Thyroid gland (tissue), 4 donors: ENCODE results near the gene KMT2E. TPM values are rescaled to one million over a fixed set of nuclear protein-coding genes. Genes with fewer than 3 reads are reported as not detected.

Source experiments
- DNase-seq, 2 donors: peaks; one replicate each; pipeline ENCODE4 v3.0.0-alpha.2; 2019
- H3K27ac ChIP-seq, 3 donors: fragments of 200-600 bp; sonication (generic); 1 replicate in 2 of 3; 2 replicates in 1 of 3; pipeline ENCODE4 v1.5.1; 2016 to 2019; ENCODE audit warnings: mild to moderate bottlenecking in 1 of 3, moderate library complexity in 1 of 3
- H3K27me3 ChIP-seq: fragments of 200-600 bp; sonication (generic); one replicate; pipeline ENCODE4 v1.5.1; 2019
- H3K36me3 ChIP-seq, 2 donors: fragments of 200-600 bp; sonication (generic); one replicate each; pipeline ENCODE4 v1.5.1; 2016 to 2019
- H3K4me1 ChIP-seq, 2 donors: fragments of 200-600 bp; sonication (generic); one replicate each; pipeline ENCODE4 v1.5.1; 2017 to 2019
- H3K4me3 ChIP-seq, 3 donors: fragments of 200-600 bp; sonication (generic); replicated peaks in 1 of 3; 1 replicate in 2 of 3; 2 replicates in 1 of 3; pipeline ENCODE4 v1.5.1; 2016; ENCODE audit warnings: mild to moderate bottlenecking in 1 of 3
- H3K9me3 ChIP-seq: fragments of 200-600 bp; sonication (generic); one replicate; pipeline ENCODE4 v1.5.1; 2017
- CTCF ChIP-seq, 6 experiments: fragments of 200-600 bp in 3 of 6; fragments of 450-650 bp in 3 of 6; sonication (generic) in 3 of 6; IDR thresholded peaks; one replicate each; pipeline ENCODE4 v1.5.1; 2016 to 2019; ENCODE audit warnings: antibody characterized with exemption in 6 of 6, mild to moderate bottlenecking in 2 of 6, inconsistent platforms in 1 of 6, moderate library complexity in 1 of 6
- POLR2A ChIP-seq, 2 donors: fragments of 450-650 bp; IDR thresholded peaks; one replicate each; pipeline ENCODE4 v1.6.1; 2017; ENCODE audit warnings: antibody characterized with exemption in 2 of 2, mild to moderate bottlenecking in 2 of 2, moderate library complexity in 1 of 2
- WGBS, 2 donors: methylation state at CpG; one replicate each; pipeline ENCODE4 v1.1.5; 2017; 5-methylcytosine and 5-hydroxymethylcytosine counted together
- intact Hi-C: fragments of 100-400 bp; cut with DNase I; formaldehyde crosslinking; loops from one replicate; pipeline ENCODE4 v1.15.1; 2023
- total RNA-seq, 4 donors: library from RNA; depleted of rRNA; stranded (reverse); fragments of >200 nt; gene quantifications; one replicate each; pipeline ENCODE4 v1.2.3, GENCODE V29; 2016

The KMT2E gene
- total RNA-seq, 4 donors from 2014 or later: 111 to 181 (median 160) TPM

GRCh38 chr7:105017657-105018365, 3.8 kb downstream of the KMT2E start:
- Histone ChIP-seq H3K27me3 (no peaks in the 10 kb centered on the region), H3K4me1 (peaks cover 36 to 37% of the 10 kb centered on the region in 2 donors), H3K9me3 (no peaks in the 10 kb centered on the region), H3K36me3 (no peaks in the 10 kb centered on the region), H3K4me3 (peak overlapping the region in 1 of 3 donors; percentile 17), H3K27ac (peak overlapping the region; percentile 99 to 100 (median 100))
- DNase-seq: no peak
- no peak for TF ChIP-seq POLR2A (IDR thresholded peaks at IDR 0.05)
- no peak for TF ChIP-seq CTCF (IDR thresholded peaks at IDR 0.05)
- WGBS, 2 donors: 23 to 32% methylated on average over 4 of the region's 4 CpGs
- intact Hi-C loops: loop anchor here (5.0 kb wide), 1 partner anchor 36 kb away; no protein-coding TSS in a partner anchor

- no peaks in the 10 kb centered on the region for H3K9me3 ChIP-seq
- intact Hi-C loops: loop anchor here (5.0 kb wide), 1 partner anchor 37 kb away; no protein-coding TSS in a partner anchor
- no peak overlapping the region for H3K4me3 ChIP-seq
- peaks cover 37 to 42% of the 10 kb centered on the region in 2 donors for H3K4me1 ChIP-seq
- DNase-seq: no peak
- H3K27me3 ChIP-seq: no peaks in the 10 kb centered on the region
- no peak for TF ChIP-seq POLR2A (IDR thresholded peaks at IDR 0.05)
- TF ChIP-seq CTCF (IDR thresholded peaks at IDR 0.05): no peak
- H3K27ac ChIP-seq: no peak overlapping the region
- no peaks in the 10 kb centered on the region for H3K36me3 ChIP-seq
- WGBS, 2 donors: 71 to 73% methylated on average over 3 of the region's 3 CpGs
Observed at GRCh38 chr7:105019269-105019668, 5.3 kb downstream of the KMT2E start.

- intact Hi-C loops: no loop called here
- no peaks in the 10 kb centered on the region for H3K9me3 ChIP-seq
- 66% methylated on average over 3 of the region's 3 CpGs for WGBS, 2 donors
- H3K4me3 ChIP-seq: no peak overlapping the region
- no peaks in the 10 kb centered on the region for H3K27me3 ChIP-seq
- H3K4me1 ChIP-seq: peaks cover 47 to 53% of the 10 kb centered on the region in 2 donors
- TF ChIP-seq CTCF (IDR thresholded peaks at IDR 0.05) (no peak), POLR2A (IDR thresholded peaks at IDR 0.05) (no peak)
- peak overlapping the region in 1 of 3 donors; percentile 17 for H3K27ac ChIP-seq
- no peaks in the 10 kb centered on the region for H3K36me3 ChIP-seq
- DNase-seq: no peak
Observed at GRCh38 chr7:105020926-105021325, 6.9 kb downstream of the KMT2E start.

GRCh38 chr7:105021352-105021751, 7.3 kb downstream of the KMT2E start:
- H3K4me3 ChIP-seq: no peak overlapping the region
- H3K36me3 ChIP-seq: no peaks in the 10 kb centered on the region
- H3K9me3 ChIP-seq: no peaks in the 10 kb centered on the region
- no peaks in the 10 kb centered on the region for H3K27me3 ChIP-seq
- WGBS, 2 donors: 62 to 67% methylated on average over 3 of the region's 3 CpGs
- DNase-seq: no peak
- TF ChIP-seq POLR2A (IDR thresholded peaks at IDR 0.05): no peak
- no peak for TF ChIP-seq CTCF (IDR thresholded peaks at IDR 0.05)
- H3K27ac ChIP-seq: peak overlapping the region in 1 of 3 donors; percentile 17
- intact Hi-C loops: no loop called here
- peaks cover 51 to 57% of the 10 kb centered on the region in 2 donors for H3K4me1 ChIP-seq

GRCh38 chr7:105021967-105022366, 8.0 kb downstream of the KMT2E start:
- no peaks in the 10 kb centered on the region for H3K36me3 ChIP-seq
- WGBS, 2 donors: 83 to 87% methylated on average over 3 of the region's 3 CpGs
- H3K27ac ChIP-seq: no peak overlapping the region
- no peaks in the 10 kb centered on the region for H3K27me3 ChIP-seq
- no peak overlapping the region for H3K4me3 ChIP-seq
- TF ChIP-seq CTCF (IDR thresholded peaks at IDR 0.05): no peak
- no peak for TF ChIP-seq POLR2A (IDR thresholded peaks at IDR 0.05)
- no peak for DNase-seq
- H3K9me3 ChIP-seq: no peaks in the 10 kb centered on the region
- peaks cover 54 to 57% of the 10 kb centered on the region in 2 donors for H3K4me1 ChIP-seq
- intact Hi-C loops: no loop called here
